SU-DHL-6 (cell line): Measurements from ENCODE around the gene ANXA1.

ENCODE experiments used
- EZH2phosphoT487 ChIP-seq: fragments of 200-600 bp; sonication (generic), shearing (Covaris generic); conservative IDR thresholded peaks from 2 replicates; pipeline ENCODE4 v1.6.1; 2018; ENCODE audit warnings: mild to moderate bottlenecking, antibody characterized with exemption, low read length, moderate library complexity, mixed read lengths
- TF ChIP-seq, protein P1 (sequence below): fragments of 200-600 bp; sonication (generic); IDR thresholded peaks from one replicate; pipeline ENCODE4 v1.5.1; 2017; ENCODE audit warnings: antibody characterized with exemption, mild to moderate bottlenecking, low read length, moderate library complexity; ENCODE audit not compliant: insufficient read depth, poor library complexity, severe bottlenecking

DNA sequence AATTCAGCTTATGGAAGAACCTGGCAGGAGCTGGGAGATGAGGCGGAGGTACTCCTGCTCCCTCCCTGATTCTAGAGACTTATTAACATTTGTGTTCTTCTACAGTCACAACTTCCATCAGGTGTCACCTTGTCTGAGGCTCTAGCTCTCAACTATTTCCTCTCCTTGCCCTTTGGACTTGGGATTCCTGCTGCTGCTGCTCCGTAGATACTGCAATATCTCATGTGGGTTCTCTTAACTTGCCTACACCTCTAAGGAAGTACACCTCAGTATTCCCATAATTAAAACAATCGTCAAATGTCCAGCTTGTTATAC lies 21.2 kb downstream of the ANXA1 start:
- TF ChIP-seq, protein P1, sequence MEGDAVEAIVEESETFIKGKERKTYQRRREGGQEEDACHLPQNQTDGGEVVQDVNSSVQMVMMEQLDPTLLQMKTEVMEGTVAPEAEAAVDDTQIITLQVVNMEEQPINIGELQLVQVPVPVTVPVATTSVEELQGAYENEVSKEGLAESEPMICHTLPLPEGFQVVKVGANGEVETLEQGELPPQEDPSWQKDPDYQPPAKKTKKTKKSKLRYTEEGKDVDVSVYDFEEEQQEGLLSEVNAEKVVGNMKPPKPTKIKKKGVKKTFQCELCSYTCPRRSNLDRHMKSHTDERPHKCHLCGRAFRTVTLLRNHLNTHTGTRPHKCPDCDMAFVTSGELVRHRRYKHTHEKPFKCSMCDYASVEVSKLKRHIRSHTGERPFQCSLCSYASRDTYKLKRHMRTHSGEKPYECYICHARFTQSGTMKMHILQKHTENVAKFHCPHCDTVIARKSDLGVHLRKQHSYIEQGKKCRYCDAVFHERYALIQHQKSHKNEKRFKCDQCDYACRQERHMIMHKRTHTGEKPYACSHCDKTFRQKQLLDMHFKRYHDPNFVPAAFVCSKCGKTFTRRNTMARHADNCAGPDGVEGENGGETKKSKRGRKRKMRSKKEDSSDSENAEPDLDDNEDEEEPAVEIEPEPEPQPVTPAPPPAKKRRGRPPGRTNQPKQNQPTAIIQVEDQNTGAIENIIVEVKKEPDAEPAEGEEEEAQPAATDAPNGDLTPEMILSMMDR = no peak
- no peak for TF ChIP-seq EZH2phosphoT487
